HG03025 (cell line): ENCODE data around the gene ZNF410.
"Not testable (repeated sequence)": the region's sequence is repeated elsewhere in the genome, so short reads cannot be mapped to it uniquely, and the experiment has no call there.

Experiments
- ATAC-seq: cut with Tn5 transposase; IDR thresholded peaks from one replicate; pipeline ENCODE4 v1.9.1; 2021; ENCODE audit warnings: mild to moderate bottlenecking, moderate library complexity; ENCODE audit not compliant: unreplicated experiment, low FRiP score

ZNF410 gene

GRCh38 chr14:73886449-73887317, at the start of gene ZNF410:
Gene ZNF410, plus strand, starts transcription at chr14:73886859. Its CDS starts 5,317 bp downstream, at chr14:73892176.
- ATAC-seq, result peak; percentile 91

- ATAC-seq, result not testable (repeated sequence)
Measured at GRCh38 chr14:73838293-73839034, 48.2 kb upstream of the ZNF410 start.

GRCh38 chr14:73842201-73842600, 44.5 kb upstream of the ZNF410 start:
- ATAC-seq, result no peak

- no peak for ATAC-seq
Measured at GRCh38 chr14:73842851-73843250, 43.8 kb upstream of the ZNF410 start.

GRCh38 chr14:73843296-73843695, 43.4 kb upstream of the ZNF410 start:
- ATAC-seq, result no peak

- ATAC-seq, result no peak
Measured at GRCh38 chr14:73846947-73847346, 39.7 kb upstream of the ZNF410 start.

GRCh38 chr14:73851000-73851399, 35.7 kb upstream of the ZNF410 start:
- no peak for ATAC-seq

- ATAC-seq, result peak; percentile 73
Measured at GRCh38 chr14:73851567-73852382, 34.9 kb upstream of the ZNF410 start, which contains the start of gene PTGR2. Gene PTGR2, plus strand, starts transcription at chr14:73851831. Its CDS starts 7,032 bp downstream, at chr14:73858863.

GRCh38 chr14:73859145-73859544, 27.5 kb upstream of the ZNF410 start:
- no peak for ATAC-seq

- no peak for ATAC-seq
Measured at GRCh38 chr14:73861073-73861472, 25.6 kb upstream of the ZNF410 start.

- ATAC-seq, result no peak
Measured at GRCh38 chr14:73862480-73862879, 24.2 kb upstream of the ZNF410 start.

GRCh38 chr14:73863209-73863608, 23.4 kb upstream of the ZNF410 start:
- no peak for ATAC-seq

GRCh38 chr14:73865534-73866113, 21.0 kb upstream of the ZNF410 start:
- ATAC-seq, result no peak

- ATAC-seq, result not testable (repeated sequence)
Measured at GRCh38 chr14:73869754-73870153, 16.9 kb upstream of the ZNF410 start.

- no peak for ATAC-seq
Measured at GRCh38 chr14:73870525-73871235, 16.0 kb upstream of the ZNF410 start.

- ATAC-seq, result no peak
Measured at GRCh38 chr14:73873660-73874059, 13.0 kb upstream of the ZNF410 start.

GRCh38 chr14:73877790-73878189, 8.9 kb upstream of the ZNF410 start:
- ATAC-seq, result no peak

- ATAC-seq, result no peak
Measured at GRCh38 chr14:73878436-73878835, 8.2 kb upstream of the ZNF410 start.

GRCh38 chr14:73879027-73879426, 7.6 kb upstream of the ZNF410 start:
- ATAC-seq, result no peak
